ENCODE measurements around the gene ANKRD44.

GRCh38 chr2:197033222-197033621, 277.4 kb downstream of the ANKRD44 start:
- TF ChIP-seq ZNF274 (IDR thresholded peaks at IDR 0.05; ENCODE audit: low read depth, low read length) (no peak), YY1 (IDR thresholded peaks at IDR 0.05; ENCODE audit: insufficient read depth, insufficient read length) (no peak)
